Nephron progenitor cell (in vitro differentiated cells): ENCODE results near the gene VIPR2.

Source experiments
- DNase-seq: peaks from one replicate; pipeline ENCODE4 v3.0.0; 2021
- H3K27ac Mint-ChIP-seq: 2 replicates; pipeline ENCODE4 v1.8.0; 2021; ENCODE audit warnings: mild to moderate bottlenecking, moderate library complexity, mixed read lengths
- H3K27me3 Mint-ChIP-seq: 2 replicates; pipeline ENCODE4 v1.8.0; 2021; ENCODE audit warnings: mild to moderate bottlenecking, low read depth, mixed read lengths; ENCODE audit not compliant: poor library complexity
- H3K36me3 Mint-ChIP-seq: 2 replicates; pipeline ENCODE4 v1.8.0; 2021; ENCODE audit warnings: low read depth, mixed read lengths
- H3K4me1 Mint-ChIP-seq: 2 replicates; pipeline ENCODE4 v1.8.0; 2021; ENCODE audit warnings: mixed read lengths
- H3K4me3 Mint-ChIP-seq: 2 replicates; pipeline ENCODE4 v1.8.0; 2021; ENCODE audit warnings: mild to moderate bottlenecking, moderate library complexity, mixed read lengths
- H3K9me3 Mint-ChIP-seq: 2 replicates; pipeline ENCODE4 v1.8.0; 2021; ENCODE audit warnings: mild to moderate bottlenecking, moderate library complexity, mixed read lengths
- CTCF ChIP-seq: fragments of 200-600 bp; sonication (generic); IDR thresholded peaks from 2 replicates; pipeline ENCODE4 v1.5.0; 2021; ENCODE audit warnings: antibody characterized with exemption

VIPR2 gene

GRCh38 chr7:159144758-159145489, at the start of gene VIPR2:
Gene VIPR2 (minus strand): TSS chr7:159144867. CDS start chr7:159144771, 96 bp downstream.
- H3K36me3 Mint-ChIP-seq, result no peaks in the 10 kb centered on the region
- H3K9me3 Mint-ChIP-seq, result peaks cover 4% of the 10 kb centered on the region
- H3K4me3 Mint-ChIP-seq, result peak within 1 kb of the TSS; percentile 80
- no peak for TF ChIP-seq CTCF
- no peak within 1 kb of the TSS for H3K27ac Mint-ChIP-seq
- peaks cover 44% of the 10 kb centered on the region for H3K27me3 Mint-ChIP-seq
- DNase-seq, result peak; percentile 49
- peaks cover 29% of the 10 kb centered on the region for H3K4me1 Mint-ChIP-seq

GRCh38 chr7:159193543-159194090, 49.0 kb upstream of the VIPR2 start:
- H3K36me3 Mint-ChIP-seq, result no peaks in the 10 kb centered on the region
- no peak for TF ChIP-seq CTCF
- peaks cover 59% of the 10 kb centered on the region for H3K9me3 Mint-ChIP-seq
- peaks cover 10% of the 10 kb centered on the region for H3K27me3 Mint-ChIP-seq
- DNase-seq, result no peak
- H3K27ac Mint-ChIP-seq, result no peak overlapping the region
- peaks cover 6% of the 10 kb centered on the region for H3K4me1 Mint-ChIP-seq
- no peak overlapping the region for H3K4me3 Mint-ChIP-seq

- H3K27ac Mint-ChIP-seq, result no peak overlapping the region
- no peak overlapping the region for H3K4me3 Mint-ChIP-seq
- DNase-seq, result no peak
- peaks cover 6% of the 10 kb centered on the region for H3K4me1 Mint-ChIP-seq
- no peaks in the 10 kb centered on the region for H3K36me3 Mint-ChIP-seq
- peaks cover 53% of the 10 kb centered on the region for H3K9me3 Mint-ChIP-seq
- TF ChIP-seq CTCF, result no peak
- peaks cover 9% of the 10 kb centered on the region for H3K27me3 Mint-ChIP-seq
Observed at GRCh38 chr7:159192725-159193453, 48.2 kb upstream of the VIPR2 start.

- H3K27ac Mint-ChIP-seq, result no peak overlapping the region
- TF ChIP-seq CTCF, result no peak
- H3K9me3 Mint-ChIP-seq, result peaks cover 47% of the 10 kb centered on the region
- no peaks in the 10 kb centered on the region for H3K36me3 Mint-ChIP-seq
- peaks cover 6% of the 10 kb centered on the region for H3K4me1 Mint-ChIP-seq
- no peak overlapping the region for H3K4me3 Mint-ChIP-seq
- no peak for DNase-seq
- peaks cover 6% of the 10 kb centered on the region for H3K27me3 Mint-ChIP-seq
Observed at GRCh38 chr7:159192013-159192412, 47.3 kb upstream of the VIPR2 start.

- TF ChIP-seq CTCF, result no peak
- no peak for DNase-seq
- Mint-ChIP-seq H3K4me3 (no peak overlapping the region), H3K9me3 (peaks cover 48% of the 10 kb centered on the region), H3K4me1 (peaks cover 6% of the 10 kb centered on the region), H3K27me3 (peaks cover 6% of the 10 kb centered on the region), H3K36me3 (no peaks in the 10 kb centered on the region), H3K27ac (no peak overlapping the region)
Observed at GRCh38 chr7:159191236-159191635, 46.6 kb upstream of the VIPR2 start.
